HG03025 (cell line): ENCODE measurements around the gene IKZF4.
"Not testable (repeated sequence)": the region's sequence is repeated elsewhere in the genome, so short reads cannot be mapped to it uniquely, and the experiment has no call there.

ENCODE experiments used
- ATAC-seq: cut with Tn5 transposase; IDR thresholded peaks from one replicate; pipeline ENCODE4 v1.9.1; 2021; ENCODE audit warnings: mild to moderate bottlenecking, moderate library complexity; ENCODE audit not compliant: unreplicated experiment, low FRiP score

The IKZF4 gene

DNA sequence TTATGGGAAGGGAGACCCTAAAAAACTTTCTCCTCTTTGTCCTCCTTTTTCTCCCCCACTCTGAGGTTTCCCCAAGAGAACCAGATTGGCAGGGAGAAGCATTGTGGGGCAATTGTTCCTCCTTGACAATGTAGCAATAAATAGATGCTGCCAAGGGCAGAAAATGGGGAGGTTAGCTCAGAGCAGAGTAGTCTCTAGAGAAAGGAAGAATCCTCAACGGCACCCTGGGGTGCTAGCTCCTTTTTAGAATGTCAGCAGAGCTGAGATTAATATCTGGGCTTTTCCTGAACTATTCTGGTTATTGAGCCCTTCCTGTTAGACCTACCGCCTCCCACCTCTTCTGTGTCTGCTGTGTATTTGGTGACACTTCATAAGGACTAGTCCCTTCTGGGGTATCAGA lies 16.3 kb downstream of the IKZF4 start:
- no peak for ATAC-seq

DNA sequence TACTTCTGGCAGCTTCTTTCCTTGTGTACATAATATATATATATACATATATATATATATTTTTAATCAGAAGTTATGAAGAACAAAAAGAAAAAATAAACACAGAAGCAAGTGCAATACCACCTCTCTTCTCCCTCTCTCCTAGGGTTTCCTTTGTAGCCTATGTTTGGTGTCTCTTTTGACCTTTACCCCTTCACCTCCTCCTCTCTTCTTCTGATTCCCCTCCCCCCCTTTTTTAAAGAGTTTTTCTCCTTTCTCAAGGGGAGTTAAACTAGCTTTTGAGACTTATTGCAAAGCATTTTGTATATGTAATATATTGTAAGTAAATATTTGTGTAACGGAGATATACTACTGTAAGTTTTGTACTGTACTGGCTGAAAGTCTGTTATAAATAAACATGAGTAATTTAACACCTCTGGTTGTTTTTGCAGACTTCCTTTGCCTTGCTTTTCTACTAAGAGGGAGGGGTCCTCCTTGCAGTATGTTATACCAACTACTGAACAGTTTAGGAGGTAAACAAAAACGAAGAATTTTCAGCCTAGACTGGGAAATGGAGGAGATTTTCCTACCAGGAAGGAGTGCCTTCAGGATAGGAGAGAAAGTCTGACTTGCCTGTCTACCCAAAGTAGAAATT lies 17.3 kb downstream of the IKZF4 start:
- no peak for ATAC-seq

DNA sequence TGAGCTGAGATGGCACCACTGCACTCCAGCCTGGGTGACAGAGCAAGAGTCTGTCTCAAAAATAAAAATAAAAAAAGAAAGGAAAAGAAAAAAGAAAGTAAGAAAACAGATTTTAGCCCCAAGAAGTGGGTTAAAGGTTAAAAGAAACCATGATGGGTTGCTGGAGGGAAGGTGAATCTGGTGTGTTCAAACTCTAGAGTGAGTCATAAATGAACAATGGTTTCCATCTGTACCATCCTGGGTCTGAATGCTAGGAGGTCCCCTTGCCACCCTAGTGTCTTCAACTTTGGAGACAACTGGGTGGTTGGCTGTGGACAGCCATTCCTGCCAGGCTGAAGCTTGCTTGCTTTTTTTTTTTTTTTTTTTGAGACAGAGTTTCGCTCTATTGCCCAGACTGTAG lies 19.3 kb downstream of the IKZF4 start:
- no peak for ATAC-seq

DNA sequence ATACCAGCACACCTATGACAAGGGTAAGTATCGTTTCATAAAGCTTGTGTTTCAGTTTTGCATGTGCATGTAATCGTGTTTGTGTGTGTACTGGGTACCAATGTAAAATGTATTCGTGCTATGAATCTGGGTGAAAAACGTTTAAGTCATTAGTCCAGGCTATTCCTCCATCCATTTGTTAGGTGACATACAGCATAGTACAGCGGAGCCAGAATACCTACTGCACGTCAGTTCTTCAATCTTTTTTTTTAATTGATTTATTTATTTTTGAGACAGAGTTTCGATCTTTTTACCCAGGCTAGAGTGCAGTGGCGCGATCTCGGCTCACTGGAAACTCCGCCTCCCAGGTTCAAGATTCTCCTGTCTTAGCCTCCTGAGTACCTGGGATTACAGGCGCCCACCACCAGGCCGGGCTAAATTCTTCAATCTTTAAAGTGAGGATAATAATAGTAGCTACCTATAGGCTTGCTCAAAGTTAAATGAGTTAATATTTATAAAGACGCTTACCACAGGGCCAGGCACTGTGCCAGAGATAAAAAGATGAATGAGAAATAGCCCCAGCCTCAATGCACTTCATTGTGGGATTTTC lies 20.2 kb downstream of the IKZF4 start:
- no peak for ATAC-seq

DNA sequence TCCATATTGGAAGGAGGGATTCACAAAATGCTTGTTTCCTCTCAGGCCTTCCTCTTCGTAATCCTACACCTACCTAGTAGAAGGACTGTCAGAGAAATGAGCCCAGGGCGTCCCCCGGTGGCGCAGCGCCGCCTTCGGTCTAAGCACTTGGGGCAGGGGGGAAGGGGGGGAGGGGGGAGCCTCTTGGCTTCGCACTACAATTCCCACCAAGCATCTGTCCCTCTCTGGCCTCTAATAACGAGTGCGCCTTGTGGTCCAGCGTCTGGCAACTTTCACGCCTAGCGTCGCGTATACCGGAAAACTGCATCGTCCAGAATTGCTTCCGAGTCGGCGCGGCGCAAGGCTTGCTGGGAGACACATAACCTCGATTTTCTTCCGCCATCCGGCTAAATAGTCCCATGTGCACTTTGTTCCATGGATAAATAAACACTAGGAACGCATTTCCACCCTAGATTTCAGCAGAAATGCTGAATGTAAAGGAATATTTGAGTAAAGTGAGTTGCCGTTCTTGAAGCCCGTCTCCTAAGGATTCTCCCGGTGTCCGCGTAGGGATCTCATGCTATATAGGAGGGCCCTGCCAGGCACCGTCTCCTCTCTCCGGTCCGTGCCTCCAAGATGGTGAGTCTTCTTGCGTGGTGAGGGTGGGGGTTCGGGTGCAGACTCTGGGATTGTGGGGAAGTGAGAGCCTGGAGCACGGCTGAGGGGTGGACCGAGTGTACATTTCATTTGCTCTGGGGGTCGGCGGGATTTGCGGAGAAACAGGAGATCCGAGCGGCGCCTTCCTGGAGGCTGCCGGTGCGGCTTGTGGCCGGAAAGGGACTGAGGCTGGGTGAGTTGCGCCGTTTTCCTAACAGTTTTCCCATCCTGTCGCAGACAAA lies 20.9 kb downstream of the IKZF4 start, which contains the start of gene RPS26:
TSS of gene RPS26 (plus strand) at position 367 of the 878 bp plus-strand sequence. CDS start at position 616, 249 bp downstream.
- peak; percentile 85 for ATAC-seq

DNA sequence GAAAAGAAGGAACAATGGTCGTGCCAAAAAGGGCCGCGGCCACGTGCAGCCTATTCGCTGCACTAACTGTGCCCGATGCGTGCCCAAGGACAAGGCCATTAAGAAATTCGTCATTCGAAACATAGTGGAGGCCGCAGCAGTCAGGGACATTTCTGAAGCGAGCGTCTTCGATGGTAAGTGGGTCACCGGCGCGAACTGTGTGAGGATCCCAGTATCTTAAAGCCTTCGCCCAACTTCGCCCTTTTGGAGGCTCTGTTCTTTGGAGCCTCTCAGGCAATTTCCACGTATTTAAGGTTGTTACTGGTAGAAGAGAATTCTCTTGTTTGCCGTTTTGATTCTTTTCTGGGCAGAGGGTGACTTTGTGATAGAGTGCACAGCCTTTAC lies 21.6 kb downstream of the IKZF4 start:
- not testable (repeated sequence) for ATAC-seq

DNA sequence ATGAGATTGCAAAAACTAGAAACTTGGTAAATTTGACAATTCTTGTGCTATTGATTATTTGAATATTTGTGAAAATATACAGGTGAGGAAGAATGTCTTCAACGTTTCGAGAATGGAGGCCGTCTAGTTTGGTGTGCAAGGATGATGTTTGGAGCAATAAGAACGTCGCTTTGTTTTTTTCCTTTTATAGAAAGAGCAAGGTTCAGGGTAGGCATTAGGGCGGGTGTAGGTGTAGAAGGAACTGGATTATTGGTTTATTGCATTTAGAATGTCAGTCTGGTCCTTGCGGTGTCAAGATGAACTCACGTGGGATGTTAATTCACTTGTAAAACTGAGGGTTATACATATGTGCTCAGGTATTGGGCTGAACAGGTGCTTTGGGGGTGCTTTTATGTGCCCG lies 22.0 kb downstream of the IKZF4 start:
- ATAC-seq = no peak

DNA sequence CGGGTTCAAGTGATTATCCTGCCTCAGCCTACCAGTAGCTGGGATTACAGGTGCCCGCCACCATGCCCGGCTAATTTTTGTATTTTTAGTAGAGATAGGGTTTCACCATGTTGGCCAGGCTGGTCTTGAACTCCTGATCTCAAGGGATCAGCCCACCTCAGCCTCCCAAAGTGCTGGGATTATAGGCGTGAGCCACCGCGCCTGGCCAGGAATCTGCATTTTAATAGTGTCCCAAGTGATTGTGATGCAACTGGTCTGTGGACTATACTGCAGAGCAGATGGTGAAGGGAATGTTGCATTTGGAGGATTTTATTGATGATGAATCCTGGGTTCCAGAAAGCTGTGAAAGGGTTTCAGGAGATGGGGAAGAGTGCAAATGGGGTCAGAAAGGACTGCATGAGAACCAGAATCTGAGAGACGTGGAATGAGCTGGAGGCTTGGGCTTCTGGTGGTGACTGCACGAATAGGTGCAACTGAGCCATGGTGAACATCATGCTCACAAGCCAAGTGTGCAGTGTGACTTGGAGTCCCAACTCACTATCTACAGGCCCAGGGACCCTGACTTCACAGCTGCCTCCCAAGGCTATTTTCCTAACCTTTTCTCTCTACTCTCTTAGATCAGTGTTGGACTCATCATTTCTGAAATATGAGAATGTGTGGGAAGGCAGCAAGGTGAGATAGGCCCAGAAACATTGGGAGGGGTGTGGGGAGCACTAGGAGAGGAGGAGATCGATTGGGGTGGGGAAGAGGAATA lies 25.4 kb downstream of the IKZF4 start:
- ATAC-seq = no peak

DNA sequence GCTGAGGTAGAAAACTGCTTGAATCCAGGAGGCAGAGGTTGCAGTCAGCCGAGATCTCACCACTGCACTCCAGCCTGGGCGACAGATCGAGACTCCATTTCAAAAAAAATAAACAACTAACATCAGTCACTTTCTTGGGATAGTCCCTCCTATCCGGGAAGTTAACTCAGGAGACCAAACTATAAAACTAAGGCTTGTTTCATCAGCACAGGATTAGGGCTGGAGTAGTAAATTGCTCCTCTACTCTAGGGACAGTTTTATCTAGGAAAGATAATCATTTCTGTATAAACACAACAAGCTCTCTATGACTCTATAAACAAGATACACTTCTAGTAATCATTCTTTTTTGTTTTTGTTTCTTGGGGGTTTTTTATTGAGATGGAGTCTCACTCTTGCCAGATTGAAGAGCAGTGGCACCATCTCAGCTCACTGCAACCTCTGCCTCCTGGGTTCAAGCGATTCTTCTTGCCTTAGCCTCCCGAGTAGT lies 32.6 kb downstream of the IKZF4 start:
- ATAC-seq = no peak

DNA sequence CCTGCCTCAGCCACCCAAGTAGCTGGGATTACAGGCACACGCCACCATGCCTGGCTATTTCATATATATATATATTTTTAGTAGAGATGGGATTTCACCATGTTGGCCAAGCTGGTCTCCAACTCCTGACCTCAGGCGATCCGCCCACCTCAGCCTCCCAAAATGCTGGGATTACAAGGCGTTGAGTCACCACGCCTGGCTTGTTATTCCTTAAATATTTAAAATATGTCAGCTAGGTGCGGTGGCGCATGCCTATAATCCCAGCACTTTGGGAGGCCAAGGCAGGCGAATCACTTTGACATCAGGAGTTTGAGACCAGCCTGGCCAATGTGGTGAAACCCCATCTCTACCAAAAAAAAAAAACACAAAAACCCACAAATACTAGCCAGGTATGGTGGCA lies 39.1 kb downstream of the IKZF4 start:
- ATAC-seq = not testable (repeated sequence)

DNA sequence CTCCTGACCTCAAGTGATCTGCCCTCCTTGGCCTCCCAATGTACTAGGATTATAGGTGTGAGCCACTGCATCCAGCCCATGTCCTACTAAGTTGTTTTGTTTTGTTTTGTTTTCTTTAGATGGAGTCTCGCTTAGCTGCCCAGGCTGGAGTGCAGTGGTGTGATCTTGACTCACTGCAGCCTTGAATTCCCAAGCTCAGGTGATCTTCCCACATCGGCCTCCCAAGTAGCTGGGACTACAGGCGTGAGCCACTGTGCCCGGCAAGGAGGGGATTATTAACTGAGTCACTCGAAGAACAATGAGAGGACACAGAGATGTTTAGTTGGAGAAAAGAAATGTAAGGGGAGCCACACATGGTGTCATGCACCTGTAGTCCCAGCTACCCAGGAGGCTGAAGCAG lies 41.1 kb downstream of the IKZF4 start:
- ATAC-seq = no peak

DNA sequence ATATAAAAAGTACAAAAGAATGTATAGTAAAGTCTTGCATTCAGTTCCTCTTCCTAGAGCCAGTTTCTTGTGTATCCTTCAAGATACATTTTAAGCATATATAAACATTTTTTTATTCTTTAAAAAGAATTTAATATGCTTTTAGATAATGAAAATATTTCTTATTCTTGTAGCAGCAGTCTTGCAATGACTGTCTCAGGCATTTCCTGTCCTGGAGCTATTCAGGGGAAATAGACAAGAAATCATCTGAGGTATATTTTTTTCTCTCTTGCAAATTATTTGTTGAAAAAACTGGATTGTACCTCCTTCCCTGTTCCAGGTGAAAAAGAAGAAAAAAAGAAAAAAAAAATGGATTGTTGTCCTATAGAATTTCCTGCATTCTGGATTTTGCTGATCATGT lies 42.2 kb downstream of the IKZF4 start:
- ATAC-seq = no peak

DNA sequence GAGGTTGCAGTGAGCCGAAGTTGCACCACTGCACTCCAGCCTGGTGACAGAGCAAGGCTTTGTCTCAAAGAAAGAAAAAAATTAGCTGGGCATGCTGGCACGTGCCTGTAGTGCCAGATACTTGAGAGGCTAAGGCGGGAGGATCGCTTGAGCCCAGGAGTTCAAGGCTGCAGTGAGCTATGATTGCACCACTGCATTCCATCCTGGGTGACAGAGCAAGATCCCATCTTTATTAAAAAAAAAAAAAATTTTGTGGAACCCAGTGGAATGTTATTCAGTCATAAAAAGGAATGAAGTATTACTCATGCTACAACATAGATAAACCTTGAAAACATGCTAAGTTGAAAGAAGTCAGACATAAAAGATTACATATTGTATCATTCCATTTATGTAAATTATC lies 50.8 kb downstream of the IKZF4 start:
- ATAC-seq = no peak

DNA sequence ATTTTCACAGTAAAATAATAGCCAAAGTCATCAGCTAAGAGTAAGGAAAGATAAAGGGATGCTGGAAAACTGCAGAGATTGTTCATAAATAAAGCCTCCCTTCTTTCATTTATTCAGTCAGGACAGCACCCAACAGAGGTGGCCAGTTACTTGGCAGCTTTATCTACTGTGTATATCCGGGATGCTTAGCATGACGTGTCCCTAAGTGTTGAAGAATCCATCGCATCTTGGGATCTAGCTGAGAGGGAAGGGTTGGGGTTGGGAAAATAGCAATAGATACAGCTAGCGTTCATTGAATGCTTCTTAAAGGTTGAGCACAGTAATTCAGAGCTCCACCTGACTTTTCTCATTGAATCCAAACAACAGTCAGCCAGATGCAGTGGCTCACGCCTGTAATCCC lies 53.6 kb downstream of the IKZF4 start:
- no peak for ATAC-seq

DNA sequence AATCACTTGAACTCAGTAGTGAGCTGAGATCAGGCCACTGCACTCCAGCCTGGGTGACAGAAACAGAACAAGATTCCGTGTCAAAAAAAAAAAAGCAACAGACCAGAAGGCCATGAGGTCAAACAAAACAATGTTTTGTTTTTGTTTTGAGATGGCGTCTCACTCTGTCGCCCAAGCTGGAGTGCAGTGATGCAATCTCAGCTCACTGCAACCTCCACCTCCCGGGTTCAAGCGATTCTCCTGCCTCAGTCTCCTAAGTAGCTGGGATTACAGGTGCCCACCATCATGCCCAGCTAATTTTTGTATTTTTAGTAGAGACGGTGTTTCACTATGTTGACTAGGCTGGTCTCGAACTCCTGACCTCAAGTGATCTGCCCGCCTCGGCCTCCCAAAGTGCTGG lies 57.1 kb downstream of the IKZF4 start:
- ATAC-seq = not testable (repeated sequence)

DNA sequence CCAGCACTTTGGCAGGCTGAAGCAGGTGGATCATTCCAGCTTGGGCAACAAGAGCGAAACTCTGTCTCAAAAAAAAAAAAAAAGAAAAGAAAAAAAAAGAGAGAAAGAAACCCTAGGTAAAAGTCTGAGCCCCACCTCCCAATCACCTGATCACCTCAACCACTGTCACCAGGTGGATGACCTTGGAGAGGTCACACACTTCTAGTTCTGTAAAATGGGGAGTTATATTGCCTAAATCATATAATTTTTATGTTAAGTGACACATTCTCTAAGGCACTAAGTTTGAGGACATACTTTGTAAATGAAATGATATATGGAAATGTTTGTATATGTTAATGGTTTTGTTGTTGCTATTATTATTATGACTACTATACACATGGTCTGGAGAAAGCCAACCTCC lies 57.6 kb downstream of the IKZF4 start:
- ATAC-seq = no peak

DNA sequence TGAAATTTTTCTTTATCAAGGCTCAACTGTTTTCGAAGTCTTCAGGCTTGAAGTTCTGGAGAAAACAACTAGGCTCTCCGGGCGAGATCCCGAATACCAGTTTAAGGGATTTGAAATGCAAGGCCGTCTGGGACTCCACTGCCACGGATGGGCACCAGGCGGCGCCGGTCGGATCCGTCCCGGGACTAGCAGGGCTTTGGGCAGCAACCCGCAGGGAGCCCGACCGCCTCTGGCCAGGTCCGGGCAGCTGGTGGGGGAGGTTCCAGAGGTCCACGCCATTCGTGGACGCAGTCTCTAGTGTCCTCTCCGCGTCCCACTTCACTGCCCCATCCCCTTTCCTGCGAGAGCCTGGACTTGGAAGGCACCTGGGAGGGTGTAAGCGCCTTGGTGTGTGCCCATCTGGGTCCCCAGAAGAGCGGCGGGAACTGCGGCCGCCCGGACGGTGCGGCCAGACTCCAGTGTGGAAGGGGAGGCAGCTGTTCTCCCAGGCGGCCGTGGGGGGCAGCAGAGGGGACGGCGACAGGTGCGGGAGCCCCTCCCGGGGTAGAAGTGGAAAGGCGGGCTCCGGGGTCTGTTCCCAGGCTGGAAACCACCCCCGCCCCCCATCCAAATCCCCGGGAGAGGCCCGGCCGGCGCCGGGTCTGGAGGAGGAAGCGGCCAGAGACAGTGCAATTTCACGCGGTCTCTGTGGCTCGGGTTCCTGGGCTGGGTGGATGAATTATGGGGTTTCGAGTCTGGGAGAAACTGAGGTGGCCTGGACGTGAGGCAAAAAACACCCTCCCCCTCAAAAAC lies 58.3 kb downstream of the IKZF4 start:
- ATAC-seq = no peak

DNA sequence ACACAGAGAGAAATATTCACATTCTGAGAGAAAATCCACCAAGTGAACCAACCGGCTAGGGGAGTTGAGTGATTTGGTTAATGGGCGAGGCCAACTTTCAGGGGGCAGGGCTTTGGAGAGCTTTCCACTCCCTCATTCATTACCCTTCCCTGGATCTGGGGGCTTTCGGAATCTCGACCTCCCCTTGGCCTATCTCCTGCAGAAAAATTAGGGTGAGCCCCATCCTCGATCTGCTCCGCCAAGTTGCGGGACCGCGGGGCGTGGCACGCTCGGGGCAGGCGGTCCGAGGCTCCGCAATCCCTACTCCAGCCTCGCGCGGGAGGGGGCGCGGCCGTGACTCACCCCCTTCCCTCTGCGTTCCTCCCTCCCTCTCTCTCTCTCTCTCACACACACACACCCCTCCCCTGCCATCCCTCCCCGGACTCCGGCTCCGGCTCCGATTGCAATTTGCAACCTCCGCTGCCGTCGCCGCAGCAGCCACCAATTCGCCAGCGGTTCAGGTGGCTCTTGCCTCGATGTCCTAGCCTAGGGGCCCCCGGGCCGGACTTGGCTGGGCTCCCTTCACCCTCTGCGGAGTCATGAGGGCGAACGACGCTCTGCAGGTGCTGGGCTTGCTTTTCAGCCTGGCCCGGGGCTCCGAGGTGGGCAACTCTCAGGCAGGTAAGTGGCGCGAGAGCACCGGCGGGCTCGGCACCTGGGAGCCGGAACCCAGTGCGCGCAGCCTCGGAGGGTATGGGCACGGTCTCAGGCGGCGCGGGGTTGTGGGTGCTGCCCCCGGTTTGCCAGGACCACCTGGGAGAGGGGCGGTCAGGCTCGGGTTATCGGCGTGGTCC lies 59.1 kb downstream of the IKZF4 start, which contains the start of gene ERBB3:
TSS of gene ERBB3 (plus strand) at position 443 of the 833 bp plus-strand sequence. CDS start at position 579, 136 bp downstream.
- no peak for ATAC-seq

DNA sequence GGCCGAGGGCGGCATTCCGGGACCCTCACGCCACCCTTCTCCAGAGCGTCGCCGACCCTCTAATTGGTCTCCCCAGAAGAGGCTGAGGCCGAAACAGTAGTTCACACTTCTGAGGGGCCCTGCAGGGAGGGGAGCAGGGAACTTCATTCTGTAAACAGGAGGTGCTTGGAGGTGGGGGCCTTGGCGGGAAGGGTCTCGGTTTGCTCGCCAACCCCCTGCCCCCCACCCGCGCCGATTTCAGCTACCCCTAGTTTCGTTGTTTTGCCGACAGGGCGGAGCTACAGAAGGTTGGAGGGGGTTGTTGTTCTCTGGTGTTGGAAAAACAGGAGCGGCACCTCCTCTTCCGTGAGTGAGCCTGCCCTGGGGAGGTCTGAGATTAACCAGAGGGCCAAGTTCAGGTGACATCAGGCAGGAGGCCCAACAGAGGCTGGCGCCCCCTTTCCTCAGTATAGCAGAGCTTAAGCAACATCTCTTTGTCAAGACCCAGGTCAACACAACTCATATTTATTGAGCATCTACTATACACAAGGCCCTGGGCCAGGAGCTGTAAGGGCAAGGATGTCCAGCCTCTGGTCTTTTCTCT lies 59.8 kb downstream of the IKZF4 start:
- no peak for ATAC-seq
